Sigmoid colon (tissue), 4 donors: Measurements from ENCODE around the gene C21orf91.

Experiments used
- EP300 ChIP-seq, 4 donors: sonication (generic); formaldehyde crosslinking; IDR thresholded peaks; one replicate each; pipeline ENCODE4 v1.6.1; 2017; ENCODE audit warnings: antibody characterized with exemption in 4 of 4
- POLR2A ChIP-seq, 2 donors: fragments of 450-650 bp; IDR thresholded peaks; one replicate each; pipeline ENCODE4 v1.6.1; 2016; ENCODE audit warnings: antibody characterized with exemption in 2 of 2, mild to moderate bottlenecking in 2 of 2, moderate library complexity in 2 of 2
- POLR2AphosphoS5 ChIP-seq, 4 donors: sonication (generic); formaldehyde crosslinking; IDR thresholded peaks; one replicate each; pipeline ENCODE4 v1.6.1; 2017; ENCODE audit warnings: antibody characterized with exemption in 4 of 4
- TF ChIP-seq, protein P1 (sequence below), 4 experiments: fragments of 450-650 bp in 3 of 4; fragments of 200-600 bp in 1 of 4; IDR thresholded peaks; one replicate each; pipeline ENCODE4 v1.5.1; 2016 to 2019; ENCODE audit warnings: antibody characterized with exemption in 4 of 4, mild to moderate bottlenecking in 3 of 4, moderate library complexity in 2 of 4

DNA sequence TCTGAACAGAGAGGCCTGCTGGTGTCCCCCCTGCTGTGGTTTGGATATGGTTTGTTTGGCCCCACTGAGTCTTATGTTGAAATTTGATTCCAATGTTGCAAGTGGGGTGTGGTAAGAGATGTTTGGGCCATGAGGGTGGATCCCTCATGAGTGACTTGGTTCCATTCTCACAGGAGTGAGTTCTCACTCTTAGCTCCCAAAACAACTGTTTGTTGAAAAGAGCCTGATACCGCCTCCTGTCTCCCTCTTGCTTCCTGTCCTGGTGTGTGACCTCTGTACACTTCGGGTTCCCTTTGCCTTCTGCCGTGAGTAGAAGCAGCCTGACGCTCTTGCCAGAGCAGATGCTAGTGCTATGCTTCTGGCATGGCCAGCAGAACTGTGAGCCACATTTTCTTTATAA lies 60.5 kb downstream of the C21orf91 start:
- TF ChIP-seq, protein P1, sequence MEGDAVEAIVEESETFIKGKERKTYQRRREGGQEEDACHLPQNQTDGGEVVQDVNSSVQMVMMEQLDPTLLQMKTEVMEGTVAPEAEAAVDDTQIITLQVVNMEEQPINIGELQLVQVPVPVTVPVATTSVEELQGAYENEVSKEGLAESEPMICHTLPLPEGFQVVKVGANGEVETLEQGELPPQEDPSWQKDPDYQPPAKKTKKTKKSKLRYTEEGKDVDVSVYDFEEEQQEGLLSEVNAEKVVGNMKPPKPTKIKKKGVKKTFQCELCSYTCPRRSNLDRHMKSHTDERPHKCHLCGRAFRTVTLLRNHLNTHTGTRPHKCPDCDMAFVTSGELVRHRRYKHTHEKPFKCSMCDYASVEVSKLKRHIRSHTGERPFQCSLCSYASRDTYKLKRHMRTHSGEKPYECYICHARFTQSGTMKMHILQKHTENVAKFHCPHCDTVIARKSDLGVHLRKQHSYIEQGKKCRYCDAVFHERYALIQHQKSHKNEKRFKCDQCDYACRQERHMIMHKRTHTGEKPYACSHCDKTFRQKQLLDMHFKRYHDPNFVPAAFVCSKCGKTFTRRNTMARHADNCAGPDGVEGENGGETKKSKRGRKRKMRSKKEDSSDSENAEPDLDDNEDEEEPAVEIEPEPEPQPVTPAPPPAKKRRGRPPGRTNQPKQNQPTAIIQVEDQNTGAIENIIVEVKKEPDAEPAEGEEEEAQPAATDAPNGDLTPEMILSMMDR (IDR thresholded peaks at IDR 0.05), result no peak
- no peak for TF ChIP-seq POLR2A (IDR thresholded peaks at IDR 0.05)
- TF ChIP-seq EP300 (IDR thresholded peaks at IDR 0.05), result no peak
- no peak for TF ChIP-seq POLR2AphosphoS5 (IDR thresholded peaks at IDR 0.05)
